GM18526 (cell line): Measurements from ENCODE around the gene CXCL17.

Source experiments
- POLR2A ChIP-seq: IDR thresholded peaks from 3 replicates; pipeline ENCODE4 v1.6.1; 2011; ENCODE audit not compliant: insufficient read length; ENCODE audit errors: extremely low read depth

The CXCL17 gene

GRCh38 chr19:42442833-42443232 lies at the start of gene CXCL17:
Gene CXCL17 (minus strand): TSS chr19:42442946. CDS start chr19:42442832, 114 bp downstream.
- no peak for TF ChIP-seq POLR2A

DNA sequence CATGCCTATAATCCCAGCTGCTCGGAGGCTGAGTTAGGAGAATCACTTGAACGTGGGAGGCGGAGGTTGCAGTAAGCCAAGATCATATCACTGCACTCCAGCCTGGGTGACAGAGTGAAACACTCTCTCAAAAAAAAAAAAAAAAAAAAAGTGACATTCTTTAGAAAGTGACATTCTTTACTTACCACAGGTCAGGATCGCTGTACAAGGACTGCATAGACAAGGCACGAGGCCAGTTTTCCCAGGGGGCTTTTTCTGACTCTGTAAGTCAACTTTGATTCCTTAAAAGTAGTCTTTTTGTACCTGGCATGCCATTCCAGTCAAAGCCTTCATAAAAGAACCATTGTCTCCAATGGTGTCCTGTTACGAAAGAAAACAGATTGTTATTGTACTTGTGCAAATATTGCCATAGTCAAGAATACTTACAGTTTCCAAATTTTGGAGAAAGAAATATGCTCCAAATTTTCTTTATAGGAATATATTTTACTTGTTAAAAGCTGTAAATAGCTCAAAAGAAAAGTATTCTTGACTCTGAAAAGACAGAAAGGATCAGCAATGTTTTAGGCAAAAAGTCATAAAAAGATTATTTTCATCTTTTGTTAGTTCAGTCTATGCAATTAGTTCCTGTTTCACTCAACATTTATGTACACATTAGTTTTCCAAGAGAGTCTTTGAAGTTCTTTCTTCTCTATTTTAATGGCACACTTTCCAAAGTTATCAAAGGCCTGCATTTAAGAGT lies 46.2 kb upstream of the CXCL17 start:
- no peak for TF ChIP-seq POLR2A

DNA sequence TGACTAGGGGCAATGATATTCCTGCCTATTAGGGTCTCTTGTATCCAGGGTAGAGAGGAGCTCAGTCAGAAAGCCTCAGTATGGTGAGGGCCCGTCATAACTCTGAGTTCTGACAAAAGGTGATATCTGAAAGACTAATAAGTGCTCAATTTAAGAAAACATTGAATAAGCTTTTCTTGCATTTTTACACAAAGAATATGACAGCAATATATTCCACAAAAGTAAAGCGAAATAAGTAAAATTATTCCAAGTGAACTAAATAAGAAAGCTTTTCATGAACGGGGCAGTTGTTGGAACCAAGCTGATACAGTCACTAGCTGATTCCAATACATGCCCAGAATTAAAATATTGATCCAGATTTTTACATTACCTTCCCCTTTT lies 45.0 kb upstream of the CXCL17 start:
- no peak for TF ChIP-seq POLR2A

DNA sequence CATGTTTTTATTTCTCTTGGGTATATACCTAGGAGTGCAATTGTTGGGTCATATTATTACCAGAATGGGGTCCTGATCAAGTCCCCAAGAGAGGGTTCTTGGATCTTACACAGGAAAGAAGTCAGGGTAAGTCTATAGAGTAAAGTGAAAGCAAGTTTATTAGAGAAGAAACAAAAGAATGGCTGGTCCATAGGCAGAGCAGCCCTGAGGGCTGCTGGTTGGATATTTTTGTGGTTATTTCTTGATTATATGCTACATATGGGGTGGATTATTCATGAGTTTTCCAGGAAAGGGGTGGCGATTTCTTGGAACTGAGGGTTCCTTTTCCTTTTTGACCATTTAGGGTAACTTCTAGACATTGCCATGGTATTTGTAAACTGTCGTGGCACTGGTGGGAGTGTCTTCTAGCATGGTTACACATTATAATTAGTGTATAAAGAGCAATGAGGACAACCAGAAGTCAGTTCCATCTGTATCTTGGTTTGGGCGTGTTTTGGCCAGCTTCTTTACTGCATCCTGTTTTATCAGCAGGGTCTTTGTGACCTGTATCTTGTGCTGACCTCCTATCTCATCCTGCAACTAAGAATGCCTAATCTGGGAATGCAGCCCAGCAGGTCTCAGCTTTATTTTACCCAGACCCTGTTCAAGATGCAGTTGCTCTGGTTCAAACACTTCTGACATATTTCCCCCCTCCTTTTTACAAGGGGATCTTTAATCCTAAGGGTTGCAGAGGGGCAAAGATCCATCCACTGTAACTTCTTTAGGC lies 44.5 kb upstream of the CXCL17 start:
- TF ChIP-seq POLR2A = no peak

- no peak for TF ChIP-seq POLR2A
Observed at GRCh38 chr19:42480335-42481095, 37.8 kb upstream of the CXCL17 start.

DNA sequence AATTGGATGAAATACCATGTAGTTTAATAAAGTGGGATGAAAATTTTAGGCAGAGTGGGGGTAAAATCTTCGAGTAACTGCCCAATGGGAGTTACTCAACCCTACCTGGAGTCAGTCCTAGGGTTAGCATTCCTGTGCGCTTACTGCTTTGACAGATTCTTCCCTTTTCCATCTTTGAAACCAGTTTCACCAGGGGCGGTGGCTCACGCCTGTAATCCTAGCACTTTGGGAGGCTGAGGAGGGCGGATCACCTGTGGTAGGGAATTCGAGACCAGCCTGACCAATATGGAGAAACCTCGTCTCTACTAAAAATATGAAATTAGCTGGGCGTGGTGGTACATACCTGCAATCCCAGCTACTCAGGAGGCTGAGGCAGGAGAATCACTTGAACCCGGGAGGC lies 37.0 kb upstream of the CXCL17 start:
- no peak for TF ChIP-seq POLR2A

- TF ChIP-seq POLR2A = no peak
Observed at GRCh38 chr19:42478765-42479311, 36.1 kb upstream of the CXCL17 start.

DNA sequence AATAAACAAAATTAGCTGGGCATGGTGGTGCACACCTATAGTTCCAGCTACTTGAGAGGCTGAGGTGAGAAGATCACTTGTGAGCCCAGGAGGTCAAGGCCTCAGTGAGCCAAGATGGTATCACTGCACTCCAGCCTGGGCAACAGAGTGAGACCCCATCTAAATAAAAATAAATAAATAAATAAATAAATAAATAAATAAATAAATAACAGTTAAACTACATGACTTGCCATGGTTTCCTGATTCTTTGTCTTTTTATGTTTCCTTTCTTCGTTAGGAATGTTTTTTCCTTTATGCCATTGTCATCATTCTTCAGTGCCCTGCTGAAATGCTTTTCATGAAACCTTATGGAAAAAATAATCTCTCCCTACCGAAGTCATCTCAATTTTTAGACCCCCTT lies 35.2 kb upstream of the CXCL17 start:
- no peak for TF ChIP-seq POLR2A

DNA sequence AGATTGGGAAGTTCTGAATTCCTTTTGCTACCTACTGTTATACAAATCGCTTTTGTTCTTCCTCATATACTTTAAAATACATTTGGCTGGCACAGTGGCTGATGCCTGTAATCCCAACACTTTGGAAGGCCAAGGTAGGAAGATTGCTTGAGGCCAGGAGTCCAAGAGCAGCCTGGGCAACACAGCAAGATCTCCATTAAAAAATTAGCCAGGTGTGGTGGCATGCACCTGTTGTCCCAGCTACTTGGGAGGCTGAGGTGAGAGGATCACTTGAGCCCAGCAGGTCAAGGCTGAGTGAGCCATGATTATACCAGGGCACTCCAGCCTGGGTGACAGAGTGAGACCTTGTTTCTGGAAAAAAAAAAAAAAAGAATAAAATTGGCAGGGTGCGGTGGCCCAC lies 34.4 kb upstream of the CXCL17 start:
- no peak for TF ChIP-seq POLR2A

- no peak for TF ChIP-seq POLR2A
Observed at GRCh38 chr19:42475366-42475765, 32.6 kb upstream of the CXCL17 start.

- no peak for TF ChIP-seq POLR2A
Observed at GRCh38 chr19:42474743-42475142, 32.0 kb upstream of the CXCL17 start.

DNA sequence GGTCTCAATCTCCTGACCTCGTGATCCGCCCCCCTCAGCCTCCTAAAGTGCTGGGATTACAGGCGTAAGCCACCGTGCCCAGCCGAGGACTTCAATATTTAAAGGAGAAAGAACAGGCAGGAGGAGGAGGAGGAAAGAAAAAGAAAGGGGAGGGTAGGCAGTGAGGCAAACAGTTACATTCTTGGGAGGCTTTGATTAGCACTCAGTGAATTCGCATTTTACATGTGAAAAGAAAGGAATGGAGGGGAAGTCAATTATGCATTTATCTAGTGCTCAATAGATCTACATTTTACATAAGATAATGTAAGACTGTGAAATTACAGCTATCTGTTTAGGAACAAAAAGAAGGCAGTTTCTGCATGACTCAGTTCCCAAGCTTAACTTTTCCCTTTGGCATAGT lies 30.9 kb upstream of the CXCL17 start:
- TF ChIP-seq POLR2A = no peak

DNA sequence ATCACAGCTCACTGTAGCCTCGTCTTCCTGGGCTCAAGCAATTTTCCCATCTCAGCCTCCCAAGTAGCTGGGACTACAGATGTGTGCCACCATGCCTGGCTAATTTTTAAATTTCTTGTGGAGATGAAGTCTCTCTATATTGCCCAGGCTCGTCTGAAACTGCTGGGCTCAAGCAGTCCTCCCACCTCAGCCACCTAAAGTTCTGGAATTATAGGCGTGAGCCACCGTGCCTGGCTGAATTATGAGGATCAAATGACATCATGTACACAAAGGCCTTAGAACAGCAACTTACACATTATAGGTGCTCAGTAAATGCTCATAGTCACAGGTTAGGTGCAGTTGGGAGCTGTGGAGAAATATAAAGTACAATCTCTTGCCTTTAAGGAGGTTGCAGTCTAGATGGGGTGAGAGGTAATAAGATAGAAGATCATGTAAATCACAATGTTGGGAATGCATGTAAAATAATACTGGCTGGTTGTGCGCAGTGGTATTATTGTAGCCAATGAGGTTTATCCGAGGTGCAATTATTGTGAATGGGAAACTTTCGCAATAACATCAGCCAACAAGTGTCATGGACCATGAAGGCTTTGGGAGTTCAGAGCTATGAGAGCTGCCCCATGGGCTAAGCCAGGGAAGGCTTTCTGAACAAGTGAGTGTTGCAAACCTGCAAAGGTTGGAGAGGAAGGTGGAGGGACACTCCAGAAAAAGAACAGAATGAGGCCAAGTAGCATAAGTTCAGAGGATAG lies 29.8 kb upstream of the CXCL17 start:
- TF ChIP-seq POLR2A = no peak

- TF ChIP-seq POLR2A = no peak
Observed at GRCh38 chr19:42471554-42472249, 29.0 kb upstream of the CXCL17 start.
